WI38 (cell line): ENCODE data around the gene PPIF.

Experiments used
- H3K4me3 ChIP-seq: 2 replicates; pipeline ENCODE4 v1.5.1; 2011; ENCODE audit warnings: low read depth, mild to moderate bottlenecking, control low read depth, low read length
- TF ChIP-seq, protein P1 (sequence below): IDR thresholded peaks from 2 replicates; pipeline ENCODE4 v1.5.1; 2012; ENCODE audit warnings: low read depth, mild to moderate bottlenecking, control low read depth, low read length

The PPIF gene

DNA sequence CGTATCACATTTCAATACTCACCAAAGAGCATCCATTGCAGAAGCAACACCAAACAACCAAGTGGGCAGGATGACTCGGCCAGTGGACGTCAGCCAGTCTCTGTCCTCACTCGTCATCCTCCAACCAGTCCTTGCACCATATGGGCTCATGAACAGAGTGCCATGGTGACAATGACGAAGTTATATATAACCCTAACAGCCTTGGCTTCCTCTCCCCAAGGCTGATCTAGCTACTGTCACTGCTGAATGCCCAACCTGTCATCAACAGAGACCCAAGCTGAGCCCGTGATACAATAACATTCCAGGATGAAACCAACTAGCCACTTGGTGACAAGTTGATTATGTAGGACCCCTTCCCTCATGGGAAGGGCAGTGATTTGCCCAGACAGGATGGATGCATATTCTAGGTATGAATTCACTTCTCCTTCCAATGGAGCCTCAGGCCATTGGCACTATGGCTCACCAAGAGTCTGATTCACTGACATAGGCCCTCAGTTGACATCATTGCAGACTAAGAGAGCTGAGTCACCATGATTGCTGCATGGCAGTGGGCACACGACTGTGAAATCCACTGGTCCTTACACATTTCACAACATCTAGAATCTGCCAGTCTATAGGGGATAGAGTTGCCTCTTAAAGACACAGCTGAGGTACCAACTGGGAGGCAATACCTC lies 26.3 kb upstream of the PPIF start:
- TF ChIP-seq, protein P1, sequence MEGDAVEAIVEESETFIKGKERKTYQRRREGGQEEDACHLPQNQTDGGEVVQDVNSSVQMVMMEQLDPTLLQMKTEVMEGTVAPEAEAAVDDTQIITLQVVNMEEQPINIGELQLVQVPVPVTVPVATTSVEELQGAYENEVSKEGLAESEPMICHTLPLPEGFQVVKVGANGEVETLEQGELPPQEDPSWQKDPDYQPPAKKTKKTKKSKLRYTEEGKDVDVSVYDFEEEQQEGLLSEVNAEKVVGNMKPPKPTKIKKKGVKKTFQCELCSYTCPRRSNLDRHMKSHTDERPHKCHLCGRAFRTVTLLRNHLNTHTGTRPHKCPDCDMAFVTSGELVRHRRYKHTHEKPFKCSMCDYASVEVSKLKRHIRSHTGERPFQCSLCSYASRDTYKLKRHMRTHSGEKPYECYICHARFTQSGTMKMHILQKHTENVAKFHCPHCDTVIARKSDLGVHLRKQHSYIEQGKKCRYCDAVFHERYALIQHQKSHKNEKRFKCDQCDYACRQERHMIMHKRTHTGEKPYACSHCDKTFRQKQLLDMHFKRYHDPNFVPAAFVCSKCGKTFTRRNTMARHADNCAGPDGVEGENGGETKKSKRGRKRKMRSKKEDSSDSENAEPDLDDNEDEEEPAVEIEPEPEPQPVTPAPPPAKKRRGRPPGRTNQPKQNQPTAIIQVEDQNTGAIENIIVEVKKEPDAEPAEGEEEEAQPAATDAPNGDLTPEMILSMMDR = no peak
- no peak overlapping the region for H3K4me3 ChIP-seq

DNA sequence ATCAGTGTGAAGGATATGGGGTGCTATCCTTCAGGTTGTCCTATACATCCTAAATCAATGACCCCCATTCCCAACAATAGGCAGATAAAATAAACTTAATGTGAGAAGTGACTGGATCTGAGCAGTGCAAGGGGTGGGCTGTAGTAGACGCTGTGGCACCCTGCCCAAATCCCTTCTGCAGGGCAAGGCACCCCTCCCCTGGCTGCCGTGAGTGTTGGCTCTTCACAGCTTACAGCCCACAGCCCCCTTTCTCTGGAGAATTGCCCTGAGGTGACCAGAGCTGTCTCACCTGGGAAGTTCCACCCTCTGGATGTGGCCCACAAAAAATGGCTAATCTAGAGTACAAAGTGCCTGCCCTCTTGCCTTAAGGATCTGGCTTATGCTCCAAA lies 25.8 kb upstream of the PPIF start:
- H3K4me3 ChIP-seq = no peak overlapping the region
- TF ChIP-seq, protein P1 = no peak

GRCh38 chr10:79321951-79322350 lies 25.3 kb upstream of the PPIF start:
- H3K4me3 ChIP-seq = no peak overlapping the region
- TF ChIP-seq, protein P1 = no peak

DNA sequence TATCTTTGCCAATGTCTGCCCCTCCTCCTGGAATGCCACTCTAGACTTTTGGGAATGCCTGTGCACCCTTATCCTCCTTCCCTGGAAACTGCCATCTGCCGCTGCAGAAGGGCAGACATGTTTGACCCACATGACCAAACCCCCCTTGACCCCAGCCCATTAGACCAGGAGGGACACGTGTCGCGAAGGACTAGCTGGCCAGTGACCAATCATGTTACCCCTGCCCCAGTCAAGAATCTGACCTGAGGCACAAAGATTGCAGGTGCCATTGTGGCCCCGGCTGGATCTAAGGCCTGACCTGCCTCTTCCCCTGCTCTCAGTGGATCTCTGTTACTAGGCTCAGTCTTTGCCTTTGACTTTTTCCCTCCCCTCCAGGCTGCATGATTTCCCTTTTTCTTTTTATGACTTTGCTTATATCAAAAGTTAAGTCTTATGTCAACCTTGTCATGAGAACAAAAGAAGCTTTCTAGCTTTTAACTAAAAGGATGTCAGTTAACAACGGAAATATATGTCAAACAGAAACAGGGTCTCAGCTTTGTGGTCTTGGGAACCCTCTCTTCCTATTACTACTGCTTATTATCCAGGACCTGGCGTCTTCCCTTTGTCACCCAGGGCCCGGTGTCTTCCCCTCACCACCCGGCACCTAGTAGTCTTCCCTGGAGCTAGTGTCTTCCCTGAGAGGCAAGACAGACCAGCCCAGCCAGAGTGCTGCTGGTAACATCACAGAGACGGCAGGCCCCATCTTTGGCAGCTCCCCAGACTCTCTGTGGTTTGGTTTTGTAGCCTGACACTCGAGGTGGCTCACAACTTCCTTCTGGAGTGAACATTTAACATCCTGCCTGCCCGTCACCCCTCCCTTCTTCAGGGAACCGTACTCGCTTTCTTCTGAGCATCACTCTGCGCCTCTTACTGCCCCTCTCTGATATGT lies 24.4 kb upstream of the PPIF start:
- TF ChIP-seq, protein P1 = no peak
- no peak overlapping the region for H3K4me3 ChIP-seq

- H3K4me3 ChIP-seq = no peak overlapping the region
- TF ChIP-seq, protein P1 = no peak
Measured at GRCh38 chr10:79323602-79324001, 23.7 kb upstream of the PPIF start.

DNA sequence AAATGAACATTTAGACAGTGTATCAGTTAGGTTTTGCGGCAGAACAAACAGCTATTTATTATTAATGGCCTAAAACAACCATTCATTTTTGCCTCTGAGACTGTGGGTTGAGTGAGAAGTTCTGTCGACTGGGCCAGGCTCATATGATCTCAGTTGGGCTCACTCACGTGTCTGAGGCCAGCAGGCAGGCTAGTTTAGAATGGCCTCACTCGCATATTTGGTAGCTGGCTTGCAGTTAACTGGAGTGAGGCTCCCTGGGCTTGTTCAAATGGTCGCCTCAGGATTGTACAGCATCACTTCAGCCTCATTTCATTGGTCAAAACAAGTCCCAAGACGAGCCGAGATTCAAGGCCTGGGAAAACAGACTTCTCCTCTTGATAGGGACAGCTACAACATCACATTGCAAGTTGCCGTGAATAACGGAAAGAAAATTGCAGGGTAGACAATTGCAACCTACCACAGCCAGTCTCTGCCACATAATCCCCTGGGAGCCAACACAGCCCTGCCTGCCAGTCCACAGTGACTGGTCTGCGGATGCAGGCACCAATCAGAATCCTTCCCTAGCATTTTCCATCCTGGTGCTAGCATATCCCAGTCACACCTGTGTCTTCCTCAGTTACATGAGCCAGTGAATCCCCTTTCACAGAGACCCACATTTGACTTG lies 23.1 kb upstream of the PPIF start:
- TF ChIP-seq, protein P1 = no peak
- no peak overlapping the region for H3K4me3 ChIP-seq
